GM18870 (cell line): ENCODE measurements around the gene LBHD1.
"Not testable (repeated sequence)": the region's sequence is repeated elsewhere in the genome, so short reads cannot be mapped to it uniquely, and the experiment has no call there.

Source experiments
- ATAC-seq: cut with Tn5 transposase; IDR thresholded peaks from one replicate; pipeline ENCODE4 v1.9.1; 2021; ENCODE audit warnings: moderate library complexity; ENCODE audit not compliant: unreplicated experiment

LBHD1 gene

GRCh38 chr11:62665075-62665598 lies 6.9 kb downstream of the LBHD1 start, which contains the start of the genes C11orf98 and CSKMT:
Gene C11orf98 (minus strand): TSS chr11:62665210. CDS start chr11:62665169, 41 bp downstream.
Gene CSKMT (plus strand): TSS chr11:62665312. CDS start chr11:62665880, 568 bp downstream.
- ATAC-seq: peak; percentile 68

DNA sequence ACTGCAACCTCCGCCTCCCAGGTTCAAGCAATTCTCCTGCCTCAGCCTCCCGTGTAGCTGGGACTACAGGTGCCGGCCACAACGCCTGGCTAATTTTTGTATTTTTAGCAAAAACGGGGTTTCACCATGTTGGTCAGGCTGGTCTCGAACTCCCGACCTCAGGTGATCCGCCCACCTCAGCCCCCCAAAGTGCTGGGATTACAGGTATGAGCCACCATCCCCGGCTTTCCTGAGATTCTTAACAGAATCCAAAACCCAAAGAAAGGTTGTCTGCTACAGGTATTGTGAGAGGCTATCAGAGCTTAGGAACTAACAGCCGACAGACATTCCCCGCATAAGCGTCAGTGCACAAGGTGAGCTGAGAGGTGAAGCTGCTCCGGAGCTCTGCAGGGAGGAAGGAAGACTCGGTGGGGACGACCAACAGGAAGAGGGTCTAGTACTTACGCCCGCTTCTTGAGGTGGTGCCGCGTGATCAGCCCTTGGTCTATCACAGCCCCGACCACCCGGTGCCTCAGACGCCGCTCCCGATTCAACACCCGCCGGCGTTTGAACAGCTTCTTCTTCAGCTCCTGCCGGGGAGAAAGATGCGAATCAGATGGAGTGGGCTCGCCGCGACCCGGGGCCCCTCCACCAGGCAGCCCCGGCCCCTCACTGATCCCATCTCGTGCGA lies 7.5 kb downstream of the LBHD1 start:
- ATAC-seq: peak; percentile 4

DNA sequence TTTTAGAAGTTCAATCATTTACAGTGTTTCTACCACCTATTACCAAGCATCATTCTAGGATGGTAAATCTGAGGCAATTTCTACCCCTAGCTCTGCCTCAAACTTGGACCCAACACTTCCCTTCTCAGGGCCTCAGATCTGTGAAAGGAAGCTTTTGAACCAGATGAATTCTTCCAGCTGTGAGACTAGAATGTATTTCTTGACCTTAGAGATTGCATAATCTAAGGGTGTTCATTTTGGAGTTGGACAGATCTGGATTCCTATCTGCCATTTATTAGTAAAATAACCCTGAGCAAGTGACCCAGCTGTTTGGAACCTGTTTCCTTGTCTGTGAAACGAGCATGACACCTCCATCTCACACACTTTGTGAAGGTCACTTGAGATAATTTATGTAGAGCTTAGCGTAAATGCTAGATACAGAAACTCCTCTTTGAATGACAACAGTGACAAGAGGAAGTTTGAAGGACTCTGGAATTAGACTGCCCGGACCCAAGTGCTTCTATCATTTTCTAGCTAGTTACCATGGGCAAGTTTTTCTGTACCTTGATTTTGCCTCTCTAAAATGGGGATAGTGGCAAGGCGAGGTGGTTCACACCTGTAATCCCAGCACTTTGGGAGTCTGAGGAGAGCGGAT lies 15.2 kb downstream of the LBHD1 start:
- ATAC-seq: no peak

- ATAC-seq: no peak
Measured at GRCh38 chr11:62654297-62654696, 17.8 kb downstream of the LBHD1 start.

GRCh38 chr11:62652161-62653006 lies 19.7 kb downstream of the LBHD1 start:
- peak; percentile 16 for ATAC-seq

- ATAC-seq: not testable (repeated sequence)
Measured at GRCh38 chr11:62650283-62650682, 21.8 kb downstream of the LBHD1 start.

- ATAC-seq: no peak
Measured at GRCh38 chr11:62649486-62649885, 22.6 kb downstream of the LBHD1 start.

DNA sequence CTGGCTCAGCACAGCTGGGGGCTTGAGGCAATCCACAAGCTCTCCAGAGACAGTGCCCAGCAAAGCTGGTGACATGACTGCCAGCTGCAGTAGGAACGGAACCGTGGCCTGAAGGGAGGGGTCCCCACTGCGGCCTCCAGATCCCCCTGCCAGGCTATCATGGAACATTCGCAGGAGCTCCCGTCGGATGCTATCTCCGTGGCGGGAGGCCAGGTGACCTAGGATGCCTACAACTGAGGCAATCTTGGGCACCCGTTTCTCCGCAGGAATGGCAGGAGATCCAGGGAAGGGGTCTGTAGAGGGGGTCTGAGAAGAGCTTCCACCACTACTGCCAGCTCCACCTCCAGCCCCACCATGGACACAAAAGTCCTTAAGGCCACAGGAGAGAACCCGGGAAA lies 23.1 kb downstream of the LBHD1 start:
- ATAC-seq: no peak

DNA sequence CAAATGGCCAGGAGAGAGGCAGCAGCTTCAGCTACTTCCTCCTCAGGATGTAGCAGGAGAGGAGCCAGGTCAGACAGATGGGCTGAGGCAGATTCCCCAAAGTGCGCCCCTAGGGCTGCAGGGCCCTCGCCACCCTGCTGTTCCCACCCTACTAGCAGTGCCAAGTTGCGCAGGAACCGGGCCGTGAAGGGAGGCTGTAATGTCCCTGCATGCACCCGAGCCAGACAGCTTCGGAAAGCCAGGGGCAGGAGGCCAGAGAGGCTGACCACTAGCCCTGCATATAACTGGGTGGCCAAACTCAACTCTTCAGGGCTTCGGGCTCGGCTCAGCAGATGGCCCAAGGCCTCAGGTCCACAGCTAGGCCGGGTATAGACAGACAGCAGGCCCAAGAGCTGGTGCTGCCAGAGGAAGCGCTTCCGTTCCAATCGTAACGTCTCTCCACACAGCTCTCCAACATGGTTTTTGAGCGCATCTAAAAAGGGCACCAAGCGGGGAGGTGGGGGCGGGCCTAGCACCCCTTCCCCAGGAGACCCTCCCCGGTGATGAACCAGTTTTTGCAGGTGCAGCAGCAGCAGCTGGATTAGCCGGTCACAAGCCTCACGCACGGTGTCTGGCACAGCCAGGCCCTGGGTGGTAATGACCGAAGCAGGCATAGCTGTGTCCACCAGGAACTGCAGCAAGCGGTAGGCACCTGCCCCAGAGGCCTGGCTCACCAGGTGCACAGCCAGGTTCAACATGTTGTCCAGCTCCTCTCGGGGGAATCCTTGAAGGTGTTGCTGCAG lies 23.7 kb downstream of the LBHD1 start:
- no peak for ATAC-seq

DNA sequence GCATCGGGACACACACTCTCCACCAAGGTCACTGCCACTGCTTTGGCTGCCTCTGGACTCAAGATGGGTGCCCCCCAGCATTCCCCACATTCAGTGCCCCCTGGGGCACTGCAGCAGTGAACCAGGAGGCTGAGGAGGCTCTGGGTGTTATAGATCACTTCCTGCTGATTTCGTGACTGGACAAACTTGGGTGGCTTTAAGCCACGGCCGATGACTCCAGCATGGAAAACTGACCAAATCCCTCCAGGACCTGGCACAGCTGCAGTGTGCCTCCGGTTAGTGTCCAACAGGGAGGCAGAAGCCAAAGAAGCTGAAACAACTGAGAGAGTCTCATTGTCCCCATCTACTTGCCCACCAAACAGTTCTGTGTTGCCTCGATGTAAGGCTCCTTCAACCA lies 24.5 kb downstream of the LBHD1 start:
- ATAC-seq: no peak

DNA sequence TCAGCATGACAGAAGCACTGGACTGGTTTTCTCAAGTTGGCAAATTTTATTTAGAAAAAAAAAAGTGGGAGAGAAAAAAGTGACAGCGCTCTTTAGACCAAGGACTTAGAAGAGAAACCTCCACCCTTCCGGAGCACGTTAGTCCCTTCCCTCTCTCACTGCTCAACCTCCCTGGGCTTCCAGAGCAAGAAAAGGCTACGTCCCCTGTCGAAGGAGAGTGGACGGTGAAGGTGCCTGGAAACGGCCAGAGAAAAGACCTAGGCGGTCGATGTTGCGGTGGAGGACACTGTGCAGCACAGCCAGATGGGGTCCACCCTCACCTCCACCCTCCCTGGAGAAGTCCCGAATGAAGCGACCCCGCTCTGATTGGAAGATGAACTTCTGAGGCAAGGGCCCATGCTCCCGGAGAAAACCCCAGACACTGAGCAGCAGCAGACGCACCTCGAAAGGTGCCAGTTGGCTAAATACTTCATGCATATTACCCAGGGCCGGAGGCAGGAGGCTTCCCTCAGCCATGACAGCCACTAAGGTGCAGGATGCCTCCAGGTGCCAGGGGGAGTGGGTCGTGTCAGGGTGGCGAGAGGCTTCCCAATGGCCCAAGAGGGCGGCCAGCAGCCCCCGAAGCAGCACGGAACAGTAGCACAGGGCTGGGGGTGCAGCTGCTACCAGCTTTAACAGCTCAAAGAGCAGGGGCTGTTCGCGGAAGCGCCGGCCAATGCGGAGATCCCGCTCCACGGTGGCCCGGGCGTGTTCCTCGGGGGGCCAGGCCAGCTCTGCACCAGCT lies 25.1 kb downstream of the LBHD1 start:
- no peak for ATAC-seq

DNA sequence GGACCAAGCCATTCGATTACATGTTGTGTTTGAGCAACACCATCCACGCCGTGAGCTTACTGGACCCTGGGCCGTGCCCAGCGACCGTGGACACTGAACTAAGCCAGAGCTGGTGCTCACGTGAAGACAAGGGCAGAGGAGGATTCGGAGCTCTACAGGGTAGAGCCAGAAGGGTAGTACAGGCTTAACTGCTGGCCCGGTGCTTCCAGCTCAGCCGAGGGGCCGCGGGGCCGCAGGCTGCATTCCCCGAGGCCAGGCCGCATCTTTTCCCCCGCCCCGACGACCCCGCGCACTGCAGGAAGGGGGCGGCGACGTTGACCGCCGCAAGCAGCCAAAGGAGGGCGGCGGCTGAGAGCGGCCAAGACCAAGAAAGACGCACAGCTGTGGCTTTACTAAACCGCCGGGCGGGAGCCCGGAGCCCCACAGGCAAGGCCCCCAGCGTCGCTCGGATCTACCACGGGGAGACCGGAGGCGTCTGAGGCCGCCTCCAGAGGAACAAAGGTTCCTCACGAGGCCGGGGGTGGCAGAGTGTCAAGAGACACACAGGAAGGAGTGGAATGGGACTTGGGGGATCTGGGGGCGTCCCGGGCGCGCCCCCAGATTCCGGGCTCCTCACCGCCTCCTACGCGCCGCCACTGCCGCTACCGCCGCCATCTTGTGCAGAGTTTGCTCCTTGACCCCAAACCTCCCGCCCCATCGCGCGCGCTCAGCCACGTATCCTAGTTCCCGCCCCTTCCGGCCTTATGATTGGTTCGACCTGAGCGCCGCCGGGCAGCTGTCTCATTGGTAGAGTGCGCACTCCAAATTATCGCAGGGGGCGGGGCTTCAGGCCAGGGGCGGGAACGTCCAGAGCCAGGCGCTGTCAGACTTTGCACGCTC lies 25.9 kb downstream of the LBHD1 start, which contains the start of gene GANAB:
Gene GANAB (minus strand): TSS at position 668 of the 879 bp plus-strand sequence. CDS start 14 bp downstream, at position 654.
- peak; percentile 77 for ATAC-seq

GRCh38 chr11:62645671-62645945 lies 26.5 kb downstream of the LBHD1 start:
- ATAC-seq: no peak

DNA sequence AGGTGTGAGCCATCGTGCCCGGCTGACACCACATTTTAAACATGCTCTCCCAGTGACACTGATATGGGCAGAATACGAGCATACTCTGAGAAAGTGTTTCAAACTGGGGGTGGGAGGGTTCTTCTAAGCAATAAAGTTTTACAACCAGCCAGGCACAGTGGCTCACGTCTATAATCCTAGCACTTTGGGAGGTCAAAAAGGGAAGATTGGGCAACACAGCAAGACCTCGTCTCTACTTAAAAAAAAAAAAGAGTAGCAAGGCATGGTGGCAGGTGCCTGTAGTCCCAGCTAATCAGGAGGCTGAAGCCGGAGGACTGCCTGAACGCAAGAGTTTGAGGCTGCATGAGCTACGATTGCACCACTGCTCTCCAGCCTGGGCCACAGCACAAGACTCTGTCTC lies 27.8 kb downstream of the LBHD1 start:
- no peak for ATAC-seq

- no peak for ATAC-seq
Measured at GRCh38 chr11:62632492-62632891, 39.6 kb downstream of the LBHD1 start.

DNA sequence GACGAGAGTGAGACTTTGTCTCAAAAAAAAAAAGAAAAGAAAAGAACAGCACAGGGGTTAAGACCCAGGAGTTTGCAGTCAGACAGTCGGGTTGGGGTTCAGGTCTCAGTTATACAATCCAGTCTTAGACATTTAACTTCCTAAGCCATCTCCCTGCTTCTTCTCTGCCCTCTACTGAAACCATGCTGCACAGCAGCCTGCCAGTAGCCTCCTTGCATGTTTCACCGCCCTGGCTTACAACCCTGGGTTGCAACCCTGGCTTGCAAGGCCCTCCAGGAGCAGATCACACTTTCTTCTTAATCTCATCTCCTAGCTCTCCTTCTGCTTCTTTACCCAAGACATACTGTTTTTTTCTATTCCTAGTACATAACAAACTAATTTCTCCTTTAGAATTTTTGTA lies 44.4 kb downstream of the LBHD1 start:
- ATAC-seq: no peak

- ATAC-seq: no peak
Measured at GRCh38 chr11:62622476-62623089, 49.5 kb downstream of the LBHD1 start.
